OCI-LY7 (cell line): Measurements from ENCODE around the gene VRK3. TPM values are rescaled to one million over a fixed set of nuclear protein-coding genes. Genes with fewer than 3 reads are reported as not detected.
"Not testable (repeated sequence)": the region's sequence is repeated elsewhere in the genome, so short reads cannot be mapped to it uniquely, and the experiment has no call there.

Source experiments
- BruUV-seq: library from RNA; stranded (reverse); fragments of 400-500 nt; replicated peaks from 2 replicates; lab custom pipeline; 2021; lab: Mats Ljungman, UMichigan
- CTCF ChIA-PET: fragments of 300-600 bp; sonication (Branson Sonifier 250); formaldehyde crosslinking; loops from one replicate; lab custom pipeline; 2022; ENCODE audit warnings: antibody characterized with exemption; ENCODE audit not compliant: unreplicated experiment; lab: Charles Lee
- POLR2A ChIA-PET: fragments of 300-600 bp; sonication (Branson Sonifier 250); formaldehyde crosslinking; loops from one replicate; lab custom pipeline; 2022; ENCODE audit warnings: antibody characterized with exemption; lab: Charles Lee
- DNase-seq: peaks from one replicate; pipeline ENCODE4 v3.0.0-alpha.2; 2015; ENCODE audit warnings: low spot score
- H2AFZ ChIP-seq: fragments of 200-600 bp; sonication (generic), shearing (Covaris generic); 2 replicates; pipeline ENCODE4 v1.6.1; 2014; ENCODE audit warnings: mild to moderate bottlenecking, antibody characterized with exemption, low read length, moderate library complexity
- H3K27ac ChIP-seq: fragments of 200-600 bp; sonication (generic); 2 replicates; pipeline ENCODE4 v1.5.1; 2014; ENCODE audit warnings: mixed run types, low read depth, mild to moderate bottlenecking, moderate library complexity, low read length, inconsistent platforms; ENCODE audit not compliant: poor library complexity, severe bottlenecking
- H3K36me3 ChIP-seq: fragments of 200-600 bp; sonication (generic); 2 replicates; pipeline ENCODE4 v1.6.1; 2014; ENCODE audit warnings: mild to moderate bottlenecking, antibody characterized with exemption, low read length, moderate library complexity, mixed read lengths; ENCODE audit not compliant: insufficient read depth
- H3K4me1 ChIP-seq: fragments of 200-600 bp; sonication (generic); 2 replicates; pipeline ENCODE4 v1.5.1; 2014; ENCODE audit warnings: mild to moderate bottlenecking, low read length; ENCODE audit not compliant: insufficient read depth, poor library complexity, severe bottlenecking
- H3K4me2 ChIP-seq: fragments of 200-600 bp; sonication (generic); 2 replicates; pipeline ENCODE4 v1.6.1; 2014; ENCODE audit warnings: mild to moderate bottlenecking, low read length
- H3K4me3 ChIP-seq: fragments of 200-600 bp; sonication (generic); 2 replicates; pipeline ENCODE4 v1.5.1; 2014; ENCODE audit warnings: mild to moderate bottlenecking, low read depth, low read length; ENCODE audit not compliant: poor library complexity, severe bottlenecking
- H3K79me2 ChIP-seq: fragments of 200-600 bp; sonication (generic); 2 replicates; pipeline ENCODE4 v1.6.1; 2016; ENCODE audit warnings: low read depth, mild to moderate bottlenecking, low read length, moderate library complexity, mixed read lengths; ENCODE audit not compliant: insufficient read depth
- H3K9me2 ChIP-seq: fragments of 200-600 bp; sonication (generic); 2 replicates; pipeline ENCODE4 v1.6.1; 2016; ENCODE audit warnings: mild to moderate bottlenecking, low read length, mixed read lengths; ENCODE audit not compliant: insufficient read depth
- H3K9me3 ChIP-seq: fragments of 200-600 bp; sonication (generic); 2 replicates; pipeline ENCODE4 v1.6.1; 2014; ENCODE audit warnings: mild to moderate bottlenecking, mixed run types, low read length, mixed read lengths
- H4K20me1 ChIP-seq: fragments of 200-600 bp; sonication (generic); 2 replicates; pipeline ENCODE4 v1.6.1; 2014; ENCODE audit warnings: mild to moderate bottlenecking, antibody characterized with exemption, low read length, moderate library complexity, mixed read lengths; ENCODE audit not compliant: insufficient read depth
- EZH2phosphoT487 ChIP-seq: fragments of 200-600 bp; sonication (generic); IDR thresholded peaks from 2 replicates; pipeline ENCODE4 v1.6.1; 2018; ENCODE audit warnings: low read depth, borderline replicate concordance, mild to moderate bottlenecking, mixed run types, antibody characterized with exemption, low read length, moderate library complexity, mixed read lengths
- intact Hi-C: fragments of 100-400 bp; cut with micrococcal nuclease; formaldehyde crosslinking; loops from one replicate; pipeline ENCODE4 v1.10.0; 2022; ENCODE audit not compliant: unreplicated experiment
- total RNA-seq, 2 experiments: library from RNA; depleted of rRNA in 1 of 2; stranded (reverse); fragments of >200 nt in 1 of 2; shearing (Covaris generic) in 1 of 2; gene quantifications; 2 replicates each; pipeline ENCODE4 v1.2.3, GENCODE V29; 2014 to 2022
- TF ChIP-seq, protein P1 (sequence below): fragments of 200-600 bp; sonication (generic); conservative IDR thresholded peaks from 2 replicates; pipeline ENCODE4 v1.5.1; 2014; ENCODE audit warnings: mild to moderate bottlenecking, antibody characterized with exemption, low read length, moderate library complexity, mixed read lengths

The VRK3 gene
- total RNA-seq, 2 experiments from 2014 or later, result 39.9 to 47.3 TPM

DNA sequence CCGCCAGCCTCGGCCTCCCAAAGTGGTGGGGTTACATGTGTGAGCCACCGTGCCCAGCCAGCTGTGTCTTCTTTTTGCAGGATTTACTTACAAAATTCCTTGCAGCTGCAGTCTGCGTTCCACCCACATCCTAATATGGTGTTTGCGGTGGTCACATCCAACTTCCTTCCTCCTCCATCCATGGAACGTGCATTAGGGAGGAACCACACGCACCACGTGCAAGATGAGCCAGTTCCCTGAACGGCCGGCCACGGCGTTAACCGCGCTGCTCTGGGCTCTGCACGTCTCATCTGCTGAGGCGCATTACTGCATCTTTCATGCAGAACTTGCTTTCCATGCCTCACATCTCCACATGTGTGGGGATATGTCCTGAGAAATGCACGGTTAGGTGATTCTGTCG lies 51.2 kb downstream of the VRK3 start:
- H3K4me3 ChIP-seq, result no peak overlapping the region
- no peak overlapping the region for H3K27ac ChIP-seq
- no peaks in the 10 kb centered on the region for H3K9me3 ChIP-seq
- H3K9me2 ChIP-seq, result no peaks in the 10 kb centered on the region
- no peaks in the 10 kb centered on the region for H3K36me3 ChIP-seq
- H3K79me2 ChIP-seq, result no peaks in the 10 kb centered on the region
- no peak for TF ChIP-seq EZH2phosphoT487
- TF ChIP-seq, protein P1, sequence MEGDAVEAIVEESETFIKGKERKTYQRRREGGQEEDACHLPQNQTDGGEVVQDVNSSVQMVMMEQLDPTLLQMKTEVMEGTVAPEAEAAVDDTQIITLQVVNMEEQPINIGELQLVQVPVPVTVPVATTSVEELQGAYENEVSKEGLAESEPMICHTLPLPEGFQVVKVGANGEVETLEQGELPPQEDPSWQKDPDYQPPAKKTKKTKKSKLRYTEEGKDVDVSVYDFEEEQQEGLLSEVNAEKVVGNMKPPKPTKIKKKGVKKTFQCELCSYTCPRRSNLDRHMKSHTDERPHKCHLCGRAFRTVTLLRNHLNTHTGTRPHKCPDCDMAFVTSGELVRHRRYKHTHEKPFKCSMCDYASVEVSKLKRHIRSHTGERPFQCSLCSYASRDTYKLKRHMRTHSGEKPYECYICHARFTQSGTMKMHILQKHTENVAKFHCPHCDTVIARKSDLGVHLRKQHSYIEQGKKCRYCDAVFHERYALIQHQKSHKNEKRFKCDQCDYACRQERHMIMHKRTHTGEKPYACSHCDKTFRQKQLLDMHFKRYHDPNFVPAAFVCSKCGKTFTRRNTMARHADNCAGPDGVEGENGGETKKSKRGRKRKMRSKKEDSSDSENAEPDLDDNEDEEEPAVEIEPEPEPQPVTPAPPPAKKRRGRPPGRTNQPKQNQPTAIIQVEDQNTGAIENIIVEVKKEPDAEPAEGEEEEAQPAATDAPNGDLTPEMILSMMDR, result no peak
- intact Hi-C loops, result no loop called here
- no peaks in the 10 kb centered on the region for H3K4me1 ChIP-seq
- ChIA-PET CTCF (no interaction called here), POLR2A (no interaction called here)
- no peak for DNase-seq
- H4K20me1 ChIP-seq, result no peaks in the 10 kb centered on the region
- no peak overlapping the region for H2AFZ ChIP-seq
- no peak overlapping the region for H3K4me2 ChIP-seq
- no TSS peak for BruUV-seq

DNA sequence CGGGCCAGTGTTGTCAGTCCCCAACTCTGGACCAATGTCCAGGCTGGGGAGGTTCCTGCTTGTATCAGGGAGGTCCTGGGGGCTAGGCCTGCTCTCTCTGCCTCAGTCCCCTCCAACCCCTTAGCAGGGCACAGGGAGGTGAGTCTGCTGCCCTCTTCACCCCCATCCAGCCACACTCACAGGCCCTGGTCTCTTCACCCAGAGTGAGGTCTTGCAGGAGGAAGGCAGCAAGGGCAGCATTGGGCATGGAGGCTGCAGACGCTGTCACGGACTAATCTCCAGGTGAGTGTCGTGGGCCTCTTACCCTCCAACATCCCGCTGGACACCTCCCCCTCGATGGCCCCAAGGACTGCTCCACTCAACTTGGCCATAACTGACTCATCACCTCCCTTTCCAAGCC lies 52.3 kb downstream of the VRK3 start:
- TF ChIP-seq EZH2phosphoT487, result no peak
- TF ChIP-seq, protein P1, result no peak
- no peak overlapping the region for H2AFZ ChIP-seq
- no TSS peak for BruUV-seq
- no peaks in the 10 kb centered on the region for H3K4me1 ChIP-seq
- intact Hi-C loops, result no loop called here
- ChIA-PET CTCF (no interaction called here), POLR2A (no interaction called here)
- H3K9me3 ChIP-seq, result no peaks in the 10 kb centered on the region
- H3K79me2 ChIP-seq, result no peaks in the 10 kb centered on the region
- no peaks in the 10 kb centered on the region for H4K20me1 ChIP-seq
- no peaks in the 10 kb centered on the region for H3K36me3 ChIP-seq
- no peak overlapping the region for H3K4me2 ChIP-seq
- H3K27ac ChIP-seq, result no peak overlapping the region
- H3K9me2 ChIP-seq, result no peaks in the 10 kb centered on the region
- no peak for DNase-seq
- H3K4me3 ChIP-seq, result no peak overlapping the region

DNA sequence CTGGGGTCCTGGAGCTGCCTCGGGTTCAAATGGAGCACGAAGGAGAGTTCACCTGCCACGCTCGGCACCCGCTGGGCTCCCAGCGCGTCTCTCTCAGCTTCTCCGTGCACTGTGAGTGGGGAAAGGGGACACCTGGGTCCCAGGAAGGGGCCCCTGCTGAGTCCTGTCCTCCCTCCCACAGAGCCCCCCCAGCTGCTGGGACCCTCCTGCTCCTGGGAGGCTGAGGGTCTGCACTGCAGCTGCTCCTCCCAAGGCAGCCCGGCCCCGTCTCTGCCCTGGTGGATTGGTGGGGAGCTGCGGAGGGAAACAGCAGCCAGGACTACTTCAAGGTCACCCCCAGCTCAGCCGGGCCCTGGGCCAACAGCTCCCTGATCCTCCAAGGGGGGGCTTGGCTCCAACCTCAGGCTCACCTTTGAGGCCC lies 53.2 kb downstream of the VRK3 start:
- Histone ChIP-seq H3K9me2 (no peaks in the 10 kb centered on the region), H3K4me1 (no peaks in the 10 kb centered on the region), H4K20me1 (no peaks in the 10 kb centered on the region), H3K4me3 (no peak overlapping the region), H3K36me3 (no peaks in the 10 kb centered on the region), H2AFZ (no peak overlapping the region), H3K4me2 (no peak overlapping the region), H3K79me2 (no peaks in the 10 kb centered on the region), H3K27ac (no peak overlapping the region), H3K9me3 (no peaks in the 10 kb centered on the region)
- intact Hi-C loops, result no loop called here
- CTCF ChIA-PET, result no interaction called here
- BruUV-seq, result no TSS peak
- POLR2A ChIA-PET, result interaction anchor here (0.5 kb wide), 1 partner anchor 36 kb away, joined by 3 read pairs; no protein-coding TSS in a partner anchor
- DNase-seq, result no peak
- TF ChIP-seq, protein P1, result no peak
- no peak for TF ChIP-seq EZH2phosphoT487

DNA sequence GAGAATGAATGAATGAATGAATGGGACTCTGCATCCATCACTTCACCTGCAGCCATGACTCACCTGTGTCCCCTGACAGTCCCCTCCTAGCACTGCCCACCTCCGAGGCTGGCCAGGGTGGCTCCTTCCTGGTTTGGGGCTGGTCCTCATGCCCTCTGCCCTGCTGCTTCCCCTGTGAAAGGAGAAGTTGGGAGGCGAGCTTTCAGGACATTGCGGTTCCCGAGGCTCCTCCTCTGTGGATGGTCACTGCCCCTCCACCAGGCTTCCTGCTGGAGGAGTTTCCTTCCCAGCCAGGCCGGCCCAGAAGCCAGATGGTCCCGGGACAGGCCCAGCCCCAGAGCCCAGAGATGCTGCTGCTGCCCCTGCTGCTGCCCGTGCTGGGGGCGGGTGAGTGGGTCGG lies 55.8 kb downstream of the VRK3 start:
- H3K36me3 ChIP-seq, H3K27ac ChIP-seq, H3K4me3 ChIP-seq, H4K20me1 ChIP-seq, POLR2A ChIA-PET, H3K79me2 ChIP-seq, H3K4me1 ChIP-seq, intact Hi-C loops, H2AFZ ChIP-seq, CTCF ChIA-PET, H3K9me2 ChIP-seq, H3K9me3 ChIP-seq, BruUV-seq, H3K4me2 ChIP-seq, DNase-seq: not testable (repeated sequence)
